Activated gamma-delta T cell (primary cell): ENCODE data around the gene SLC15A2.
"Not testable (repeated sequence)": the region's sequence is repeated elsewhere in the genome, so short reads cannot be mapped to it uniquely, and the experiment has no call there.

Experiments
- DNase-seq: peaks from one replicate; lab custom pipeline; 2025; lab: John Stamatoyannopoulos, UW

SLC15A2 gene

DNA sequence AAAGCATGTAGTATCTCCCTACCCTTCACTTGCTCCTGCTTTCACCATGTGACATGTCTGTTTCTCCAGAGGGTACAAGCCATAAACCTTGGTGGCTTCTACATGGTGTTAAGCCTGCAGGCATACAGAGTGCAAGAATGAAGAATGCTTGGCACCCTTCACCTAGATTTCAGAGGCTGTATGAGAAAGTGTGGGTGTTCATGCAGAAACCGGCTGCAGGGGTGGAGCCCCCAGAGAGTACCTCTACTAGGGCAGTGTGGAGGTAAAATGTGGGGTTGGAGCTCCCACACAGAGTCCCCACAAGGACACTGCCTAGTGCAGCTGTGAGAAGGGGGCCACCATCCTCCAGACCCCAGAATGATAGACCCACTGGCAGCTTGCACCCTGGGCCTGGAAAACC lies 32.2 kb downstream of the SLC15A2 start:
- no peak for DNase-seq

DNA sequence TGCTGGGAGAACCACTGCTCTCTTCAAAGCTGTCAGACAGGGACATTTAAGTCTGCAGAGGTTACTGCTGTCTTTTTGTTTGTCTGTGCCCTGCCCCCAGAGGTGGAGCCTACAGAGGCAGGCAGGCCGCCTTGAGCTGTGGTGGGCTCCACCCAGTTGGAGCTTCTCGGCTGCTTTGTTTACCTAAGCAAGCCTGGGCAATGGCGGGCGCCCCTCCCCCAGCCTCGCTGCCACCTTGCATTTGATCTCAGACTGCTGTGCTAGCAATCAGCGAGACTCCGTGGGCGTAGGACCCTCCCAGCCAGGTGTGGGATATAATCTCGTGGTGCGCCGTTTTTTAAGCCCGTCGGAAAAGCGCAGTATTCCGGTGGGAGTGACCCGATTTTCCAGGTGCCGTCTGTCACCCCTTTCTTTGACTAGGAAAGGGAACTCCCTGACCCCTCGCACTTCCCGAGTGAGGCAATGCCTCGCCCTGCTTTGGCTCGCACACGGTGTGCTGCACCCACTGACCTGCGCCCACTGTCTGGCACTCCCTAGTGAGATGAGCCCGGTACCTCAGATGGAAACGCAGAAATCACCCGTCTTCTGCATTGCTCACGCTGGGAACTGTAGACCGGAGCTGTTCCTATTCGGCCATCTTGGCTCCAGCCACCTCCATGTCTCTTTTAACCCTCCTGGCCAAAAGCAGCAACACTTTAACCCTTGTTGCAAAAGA lies 44.1 kb downstream of the SLC15A2 start:
- not testable (repeated sequence) for DNase-seq

DNA sequence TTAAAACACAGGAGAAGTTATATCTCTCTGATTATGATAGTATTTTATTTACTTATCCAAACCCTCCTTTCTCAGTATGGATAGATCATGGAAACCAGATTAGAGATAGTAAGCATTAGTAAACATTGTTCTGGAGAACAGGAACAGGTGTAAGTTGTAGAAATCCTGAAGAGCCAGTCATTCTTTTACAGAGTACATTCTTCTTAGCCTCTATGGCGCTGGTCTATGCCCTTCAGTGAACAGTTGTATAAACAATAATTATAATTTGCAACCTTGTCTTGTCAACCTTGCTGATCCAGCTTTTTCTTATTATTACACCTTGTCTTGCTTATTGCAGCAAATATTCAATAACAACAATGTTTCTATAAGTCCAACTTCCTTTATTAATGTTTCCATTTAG lies 47.4 kb downstream of the SLC15A2 start:
- no peak for DNase-seq

DNA sequence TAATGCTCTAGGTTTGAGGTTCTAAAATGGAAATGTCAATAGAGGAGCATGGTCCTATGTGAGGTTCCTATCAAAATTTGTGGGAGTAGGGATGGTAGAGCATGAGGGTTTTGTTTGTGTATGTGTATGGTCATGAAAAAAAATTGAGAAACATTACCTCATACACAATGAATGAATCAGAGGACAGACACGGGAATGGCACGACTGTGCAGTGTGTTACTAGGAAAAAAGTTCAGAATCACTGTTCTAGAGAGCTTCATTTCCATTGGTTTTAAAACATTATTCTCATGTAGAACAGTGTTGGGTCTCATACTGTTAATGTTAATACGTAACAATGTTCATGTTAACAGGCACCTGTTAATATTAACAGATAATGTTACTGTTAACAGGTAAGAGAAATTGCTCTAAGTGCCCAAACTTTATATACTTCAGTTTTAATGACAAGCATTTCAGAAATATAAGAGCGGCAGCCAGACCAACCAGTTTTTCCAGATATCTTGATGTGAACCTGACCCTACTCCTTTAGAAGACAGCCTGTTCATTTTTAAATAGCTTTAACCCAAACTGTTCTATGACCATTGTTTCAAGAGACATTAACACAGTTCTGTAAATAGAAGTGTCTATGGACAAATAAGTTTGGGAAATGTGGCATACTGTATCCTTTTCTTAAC lies 48.0 kb downstream of the SLC15A2 start:
- DNase-seq = no peak

DNA sequence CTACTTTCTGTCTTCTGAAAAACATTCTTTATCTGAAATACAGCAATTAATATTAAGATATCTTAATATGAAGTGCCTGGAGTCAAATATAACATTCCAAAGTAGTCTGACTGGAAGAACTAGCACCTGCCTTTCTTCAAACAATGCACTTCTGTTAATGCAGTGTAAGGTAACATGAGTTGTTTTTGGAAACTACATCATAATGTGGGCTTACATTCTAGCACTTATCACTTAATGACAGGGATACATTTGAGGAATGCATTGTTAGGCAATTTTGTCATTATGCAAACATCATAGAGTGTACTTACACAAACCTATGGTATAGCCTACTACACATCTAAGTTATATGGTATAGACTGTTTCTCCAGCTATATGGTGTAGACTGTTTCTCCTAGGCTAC lies 49.2 kb downstream of the SLC15A2 start:
- no peak for DNase-seq

DNA sequence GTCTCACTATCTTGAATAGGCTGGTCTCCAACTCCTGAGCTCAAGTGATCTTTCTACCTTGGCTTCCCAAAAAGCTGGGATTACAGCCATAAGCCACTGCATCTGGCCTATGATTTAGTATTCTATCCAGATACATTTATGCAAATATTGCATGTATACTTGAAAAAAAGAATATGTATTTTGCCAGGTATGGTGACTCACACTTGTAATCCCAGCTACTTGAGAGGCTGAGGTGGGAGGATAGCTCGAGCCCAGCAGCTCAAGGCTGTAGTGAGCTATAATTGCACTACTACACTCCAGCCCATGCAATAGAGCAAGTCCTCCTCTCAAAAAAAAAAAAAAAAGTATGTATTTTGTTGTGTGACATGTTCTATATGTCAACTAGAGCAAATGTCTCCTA lies 54.4 kb downstream of the SLC15A2 start:
- DNase-seq = no peak

DNA sequence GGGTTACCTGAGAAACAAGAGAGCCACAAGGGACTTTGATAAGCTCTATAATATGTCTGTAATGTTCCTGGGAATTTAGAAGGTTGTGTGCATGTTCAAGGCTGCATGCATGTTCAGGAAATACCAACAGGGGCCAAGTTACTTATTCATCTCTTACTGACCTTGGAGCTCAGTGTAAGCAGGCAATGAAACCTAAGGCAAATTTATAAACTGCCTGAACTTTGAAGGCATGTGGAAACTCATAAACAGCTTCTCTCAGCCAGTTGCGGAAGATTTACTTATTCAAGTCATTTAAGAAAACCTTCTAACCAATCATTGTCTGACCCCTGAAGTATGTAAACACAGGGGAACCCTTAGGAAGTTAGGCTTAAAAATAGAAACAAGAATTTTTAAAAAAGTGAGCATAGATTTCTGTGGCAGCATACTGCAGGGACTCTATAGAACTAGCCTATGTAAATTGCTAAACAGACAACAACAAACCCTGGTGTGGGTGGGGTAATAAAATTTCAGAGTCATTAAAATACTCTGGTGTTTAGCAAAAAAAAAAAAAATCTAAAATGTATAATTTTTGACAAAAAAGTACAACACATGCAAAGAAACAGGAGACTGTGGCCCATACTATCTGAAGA lies 57.2 kb downstream of the SLC15A2 start:
- no peak for DNase-seq

DNA sequence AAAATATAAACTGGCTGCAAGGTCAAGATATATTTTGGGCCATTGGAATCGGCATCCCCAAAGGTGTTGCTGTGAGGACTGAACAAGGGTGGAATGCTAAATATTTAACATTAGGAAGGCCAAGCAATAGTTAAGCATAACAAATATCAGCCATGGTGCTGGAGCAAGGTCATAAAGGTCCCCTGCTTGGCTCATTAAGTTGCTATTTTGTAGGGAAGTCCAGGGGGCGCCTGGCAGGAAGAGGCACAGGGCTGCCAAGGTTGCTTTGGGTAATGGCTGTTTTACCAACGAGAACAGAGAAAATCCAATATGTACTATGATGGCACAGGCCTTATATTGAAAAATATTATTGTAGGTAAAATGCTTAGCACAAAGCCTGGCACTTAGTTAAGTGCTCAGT lies 62.2 kb downstream of the SLC15A2 start:
- DNase-seq = no peak

DNA sequence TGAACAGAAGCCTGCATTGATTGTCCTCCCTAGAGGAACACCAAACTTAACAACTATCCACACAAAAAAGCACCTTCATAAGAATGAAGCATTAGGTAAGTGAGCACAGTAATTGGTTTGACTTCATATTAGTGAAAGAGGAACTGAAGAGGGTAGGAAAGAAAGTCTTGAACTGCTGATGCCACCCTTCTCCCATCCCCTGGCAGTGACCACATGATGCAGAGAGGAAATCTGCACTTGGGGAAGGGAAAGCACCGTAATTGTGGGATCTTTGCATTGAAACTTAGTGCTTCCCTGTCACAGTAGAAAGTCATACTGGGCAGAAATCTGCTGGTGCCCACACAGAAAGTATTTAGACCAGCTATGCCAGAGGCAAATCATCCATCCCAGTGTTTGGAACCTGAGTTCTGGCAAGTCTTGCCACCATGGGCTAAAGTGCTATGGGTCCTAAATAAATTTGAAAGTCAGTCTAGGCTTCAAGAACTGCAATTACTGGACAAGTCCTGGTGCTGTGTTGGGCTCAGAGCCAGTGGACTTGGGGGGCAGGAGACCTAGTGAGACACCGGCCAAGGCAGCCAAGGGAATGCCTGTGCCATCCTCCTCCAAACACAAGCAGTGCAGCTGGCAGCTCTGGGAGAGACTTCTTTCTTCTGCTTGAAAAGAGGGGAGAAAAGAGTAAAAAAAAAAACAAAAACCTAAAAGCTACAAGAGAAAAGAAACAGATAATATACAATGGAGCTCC lies 63.6 kb downstream of the SLC15A2 start:
- DNase-seq = no peak

DNA sequence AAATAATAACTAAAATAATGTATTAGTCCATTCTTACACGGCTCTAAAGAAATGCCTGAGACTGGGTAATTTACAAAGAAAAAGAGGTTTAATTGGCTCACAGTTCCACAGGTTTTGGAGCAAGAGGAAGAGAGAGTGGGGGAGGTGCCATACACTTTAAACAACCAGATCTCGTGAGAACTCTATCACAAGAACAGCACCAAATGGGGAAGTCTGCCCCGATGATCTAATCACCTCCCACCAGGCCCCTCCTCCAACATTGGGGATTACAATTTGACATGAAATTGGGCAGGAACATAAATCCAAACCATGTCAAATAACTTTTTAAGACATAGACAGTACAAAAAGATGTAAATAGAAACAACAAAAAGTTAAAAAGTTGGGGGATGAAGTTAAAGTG lies 64.6 kb downstream of the SLC15A2 start:
- DNase-seq = no peak

DNA sequence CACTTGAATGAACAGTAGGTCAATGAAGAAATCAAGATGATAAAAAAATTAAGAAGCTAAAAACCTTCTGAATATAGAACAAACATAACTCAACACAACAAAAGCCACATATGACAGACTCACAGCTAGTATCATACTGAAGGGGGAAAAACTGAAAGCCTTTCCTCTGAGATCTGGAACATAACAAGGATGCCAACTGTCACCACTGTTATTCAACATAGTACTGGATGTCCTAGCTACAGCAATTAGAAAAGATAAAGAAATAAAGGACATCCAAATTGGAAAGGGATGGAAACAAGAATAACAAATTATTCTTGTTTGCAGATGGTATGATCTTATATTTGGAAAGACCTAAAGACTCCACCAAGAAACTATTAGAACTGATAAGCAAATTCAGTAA lies 67.1 kb downstream of the SLC15A2 start:
- DNase-seq = no peak

DNA sequence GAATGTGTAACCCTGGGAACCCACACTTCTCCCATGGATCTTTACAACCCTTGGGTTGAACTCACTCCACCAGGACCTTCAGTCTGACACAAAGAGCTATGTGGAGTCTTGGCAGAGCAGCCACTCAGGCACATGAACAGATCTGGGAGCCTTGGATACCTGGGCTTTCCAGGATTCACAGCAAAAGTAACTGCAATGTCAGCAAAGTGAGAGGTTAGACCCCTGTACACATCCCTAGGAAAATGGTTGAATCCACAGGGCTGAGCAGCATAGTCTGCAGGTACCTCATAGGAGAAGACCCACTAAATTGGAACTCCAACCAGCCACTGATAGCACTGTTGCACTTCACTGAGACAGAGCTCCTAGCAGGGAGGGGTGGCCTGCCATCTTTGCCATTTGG lies 68.2 kb downstream of the SLC15A2 start:
- DNase-seq = no peak

DNA sequence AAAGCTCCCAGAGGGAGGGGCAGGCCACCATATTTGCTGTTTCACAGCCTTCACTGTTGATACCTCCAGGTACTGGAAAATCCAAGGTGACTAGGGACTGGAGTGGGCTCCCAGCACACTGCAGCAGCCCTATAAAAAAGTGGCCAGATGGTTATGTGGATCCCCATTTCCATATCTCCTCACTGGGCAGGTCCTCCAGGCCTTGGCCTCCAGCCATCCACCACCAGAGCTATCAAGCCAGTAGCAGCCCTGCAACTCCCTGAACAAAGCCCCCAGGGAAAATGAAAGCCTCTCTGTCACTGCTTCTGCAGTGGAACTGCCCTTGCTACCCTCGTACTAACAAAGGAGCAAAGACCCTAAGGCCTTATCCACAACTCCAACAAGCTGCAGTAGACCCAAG lies 69.4 kb downstream of the SLC15A2 start:
- DNase-seq = no peak

DNA sequence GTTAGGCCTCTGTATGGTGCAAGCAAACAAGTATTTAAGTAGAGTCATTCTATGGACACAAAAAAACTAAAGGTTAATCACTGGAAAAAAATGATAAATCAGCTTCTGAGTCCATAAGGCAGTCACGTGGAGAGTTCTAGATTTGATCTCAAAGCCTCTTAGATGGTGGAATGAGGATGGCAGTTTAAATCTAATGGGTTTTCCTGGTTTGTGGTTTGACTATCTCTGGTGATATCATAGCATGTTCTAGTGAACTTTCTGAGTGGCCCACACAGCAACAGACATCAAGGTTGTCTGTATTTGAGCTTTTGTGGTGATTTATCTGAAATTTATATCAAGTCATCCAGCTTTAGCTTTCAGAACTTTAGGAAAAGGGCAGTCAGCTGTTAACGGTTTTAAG lies 75.4 kb downstream of the SLC15A2 start:
- no peak for DNase-seq

DNA sequence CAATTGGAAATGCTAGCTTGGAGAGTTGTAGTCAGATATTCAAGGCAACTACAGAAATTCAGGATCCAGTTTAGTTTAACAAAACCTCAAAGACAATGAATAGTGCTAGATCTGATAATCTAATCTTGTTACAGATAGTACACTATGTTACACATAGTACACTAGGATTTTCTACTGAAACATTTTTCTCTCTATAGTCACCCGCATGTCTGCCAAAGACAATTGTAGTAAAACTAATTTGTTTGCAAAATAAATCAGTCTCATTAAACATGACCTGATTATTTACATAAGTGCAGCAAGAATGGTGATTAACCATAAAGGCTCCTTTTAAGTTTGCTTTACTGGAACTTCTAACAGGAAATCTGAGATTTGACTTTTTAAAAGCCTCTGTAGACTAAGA lies 75.8 kb downstream of the SLC15A2 start:
- DNase-seq = no peak

DNA sequence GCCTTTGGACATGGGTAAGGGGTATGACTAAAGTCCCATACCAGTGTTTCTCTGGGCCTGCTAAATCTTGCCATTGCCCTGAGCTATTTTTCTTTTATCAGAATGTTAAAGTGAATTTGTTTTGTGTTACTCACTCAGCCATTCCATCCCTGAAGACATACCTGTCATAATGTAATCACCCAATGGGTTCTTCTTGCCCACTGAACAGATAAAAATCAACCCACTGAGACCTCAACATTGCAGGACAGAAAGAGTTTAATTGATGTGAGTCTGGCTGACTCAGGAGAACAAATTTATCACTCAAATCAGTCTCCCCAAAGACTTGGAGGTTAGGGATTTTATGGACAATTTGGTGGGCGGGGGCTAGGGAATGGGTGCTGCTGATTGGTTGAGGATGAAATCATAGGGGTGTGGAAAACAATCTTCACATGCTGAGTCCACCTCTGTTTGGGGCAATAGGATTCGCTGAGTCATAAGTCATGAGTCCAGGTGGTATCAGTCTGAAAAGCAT lies 80.5 kb downstream of the SLC15A2 start:
- DNase-seq = no peak

DNA sequence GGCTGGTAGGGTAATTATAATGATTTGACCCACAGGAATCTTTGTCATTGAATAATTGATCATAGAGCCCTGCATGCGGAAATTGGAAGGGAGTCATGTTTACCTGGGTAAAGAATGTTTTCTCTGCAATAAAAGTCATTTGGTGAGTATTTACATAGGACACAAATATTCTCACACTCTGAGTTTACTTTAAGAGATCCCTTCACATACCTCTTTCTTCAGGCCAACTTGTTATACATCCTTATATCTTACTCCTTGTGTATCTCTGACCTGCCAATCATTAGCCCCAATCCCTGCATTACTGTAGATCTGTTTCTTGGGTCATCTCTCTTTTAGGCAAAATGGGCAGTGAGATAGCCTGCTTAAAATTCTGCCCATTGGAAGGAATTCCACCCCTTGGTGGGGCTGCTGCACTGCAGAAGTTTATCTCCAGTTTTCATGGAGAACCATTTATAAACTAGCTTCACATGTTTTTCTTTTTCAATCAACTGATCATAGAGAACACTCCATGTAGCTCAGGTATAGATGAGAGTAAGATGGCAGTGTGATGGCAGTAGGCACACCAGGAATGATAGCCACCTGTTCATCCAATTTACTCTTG lies 81.6 kb downstream of the SLC15A2 start:
- no peak for DNase-seq

DNA sequence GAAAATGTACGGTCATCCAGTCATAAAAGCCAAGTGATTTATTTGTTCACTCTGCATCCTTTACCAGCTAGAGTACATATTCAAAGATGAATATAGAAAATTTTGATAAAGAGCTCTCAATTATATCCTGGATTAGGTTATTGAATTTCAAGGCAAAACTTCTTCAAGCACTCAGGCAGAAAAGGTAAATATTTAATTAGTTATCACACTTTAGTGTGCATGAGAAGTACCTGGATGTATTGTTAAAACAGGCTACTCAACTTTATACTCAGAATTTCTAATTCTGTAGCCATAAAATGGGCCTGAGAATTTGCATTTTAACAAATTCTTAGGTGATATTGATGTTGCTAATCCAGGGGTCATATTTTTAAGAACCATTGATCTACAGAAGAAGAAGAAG lies 82.5 kb downstream of the SLC15A2 start:
- no peak for DNase-seq

DNA sequence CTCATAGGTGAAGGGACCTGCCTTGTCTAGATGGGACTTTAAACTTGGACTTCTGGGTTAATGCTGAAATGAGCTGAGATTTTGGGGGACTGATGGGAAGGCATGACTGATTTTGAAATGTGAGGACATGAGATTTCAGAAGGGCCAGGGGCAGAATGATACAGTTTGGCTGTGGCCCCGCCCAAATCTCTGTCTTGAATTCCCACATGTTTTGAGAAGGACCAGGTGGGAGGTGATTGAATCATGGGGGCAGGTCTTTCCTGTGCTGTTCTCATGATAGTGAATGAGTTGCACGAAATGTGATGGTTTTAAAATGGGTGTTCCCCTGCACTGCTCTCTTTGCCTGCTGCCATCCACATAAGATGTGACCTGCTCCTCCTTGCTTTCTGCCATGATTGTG lies 85.0 kb downstream of the SLC15A2 start:
- DNase-seq = no peak

DNA sequence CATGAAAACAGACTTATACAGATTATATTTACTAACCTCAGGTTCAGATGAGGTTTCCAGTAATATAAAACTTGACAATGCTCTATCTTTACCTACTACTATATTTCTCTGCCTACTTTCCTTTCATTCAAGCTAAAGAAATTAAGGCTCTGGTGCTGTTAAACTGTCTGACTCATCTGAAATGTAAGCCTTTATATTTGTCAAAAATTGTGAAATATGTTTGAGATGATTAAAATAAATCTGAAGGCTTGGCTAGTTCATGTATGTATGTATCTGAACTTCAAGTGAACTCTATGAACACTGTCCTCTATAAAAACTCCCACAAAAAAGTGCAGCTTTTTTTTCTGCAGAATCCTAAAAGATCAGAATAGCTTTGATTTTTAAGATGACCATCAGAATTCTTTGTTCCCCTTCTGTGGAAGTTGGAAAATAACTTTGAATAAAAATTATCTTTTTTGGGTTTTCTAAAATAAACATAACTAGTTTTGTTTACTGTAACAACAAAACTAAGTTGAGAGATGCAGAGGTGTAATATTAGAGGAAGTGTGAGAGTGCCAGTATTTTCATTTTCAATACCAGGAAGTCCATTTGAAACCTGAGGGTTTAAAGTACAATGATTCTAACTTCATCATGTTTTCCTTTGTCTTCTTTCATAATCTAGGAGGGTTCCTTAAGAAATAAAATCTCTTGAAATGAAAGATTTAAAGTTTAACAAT lies 85.7 kb downstream of the SLC15A2 start:
- DNase-seq = no peak

DNA sequence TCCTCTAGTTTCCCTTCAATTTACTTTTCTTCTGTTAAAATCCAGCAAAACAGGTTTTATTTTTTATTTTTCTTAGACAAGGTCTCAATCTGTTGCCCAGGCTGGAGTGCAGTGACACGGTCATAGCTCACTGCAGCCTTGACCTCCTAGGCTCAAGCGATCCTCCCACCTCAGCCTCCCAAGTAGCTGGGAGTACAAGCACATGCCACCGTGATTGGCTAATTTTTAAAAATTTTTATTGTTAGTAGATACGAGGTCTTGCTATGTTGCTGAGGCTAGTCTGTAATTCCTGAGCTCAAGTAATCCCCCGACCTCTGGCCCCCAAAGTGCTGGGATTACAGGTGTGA lies 86.2 kb downstream of the SLC15A2 start:
- DNase-seq = no peak

DNA sequence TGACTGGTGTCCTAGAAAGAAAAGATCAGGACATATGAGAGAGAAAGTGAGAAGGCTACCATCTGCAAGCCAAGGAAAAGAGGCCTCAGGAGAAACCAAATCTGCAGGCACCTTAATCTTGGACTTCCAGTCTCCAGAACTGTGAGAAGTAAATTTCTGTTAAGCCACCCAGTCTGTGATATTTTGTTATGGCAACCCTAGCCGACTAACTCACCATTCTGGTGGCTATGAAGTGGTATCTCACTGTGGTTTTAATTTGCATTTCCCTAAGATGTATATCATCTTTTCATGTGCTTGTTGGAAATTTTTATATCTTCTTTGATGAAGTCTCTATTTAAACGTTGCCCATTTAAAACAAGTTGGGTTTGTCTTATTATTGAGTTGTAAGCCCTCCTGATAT lies 87.3 kb downstream of the SLC15A2 start:
- no peak for DNase-seq
